Skeletal muscle tissue (tissue), 4 donors: ENCODE results near the gene SEC23B. TPM values are rescaled to one million over a fixed set of nuclear protein-coding genes. Genes with fewer than 3 reads are reported as not detected.
"Not testable (repeated sequence)": the region's sequence is repeated elsewhere in the genome, so short reads cannot be mapped to it uniquely, and the experiment has no call there.

ENCODE experiments used
- H3K27ac ChIP-seq: one replicate; pipeline ENCODE4 v1.7.0; 2013; ENCODE audit warnings: mild to moderate bottlenecking, low read depth, low read length, inconsistent platforms
- H3K27me3 ChIP-seq, 3 donors: one replicate each; pipeline ENCODE4 v1.7.0; 2013; ENCODE audit warnings: low read length in 3 of 3; ENCODE audit not compliant: control insufficient read depth in 3 of 3, insufficient read depth in 3 of 3
- H3K36me3 ChIP-seq, 3 donors: one replicate each; pipeline ENCODE4 v1.7.0; 2013; ENCODE audit warnings: low read length in 3 of 3; ENCODE audit not compliant: control insufficient read depth in 3 of 3, insufficient read depth in 3 of 3
- H3K4me1 ChIP-seq, 3 donors: one replicate each; pipeline ENCODE4 v1.7.0; 2013; ENCODE audit warnings: low read length in 3 of 3, mild to moderate bottlenecking in 3 of 3; ENCODE audit not compliant: control insufficient read depth in 3 of 3, insufficient read depth in 3 of 3
- H3K4me3 ChIP-seq, 3 donors: one replicate each; pipeline ENCODE4 v1.7.0; 2013; ENCODE audit warnings: low read length in 3 of 3
- H3K9ac ChIP-seq, 3 donors: one replicate each; pipeline ENCODE4 v1.7.0; 2013; ENCODE audit warnings: low read length in 3 of 3, mild to moderate bottlenecking in 3 of 3, moderate library complexity in 2 of 3, low read depth in 1 of 3
- H3K9me3 ChIP-seq, 3 donors: one replicate each; pipeline ENCODE4 v1.7.0; 2013; ENCODE audit warnings: low read length in 3 of 3; ENCODE audit not compliant: control insufficient read depth in 3 of 3
- total RNA-seq: library from RNA; depleted of rRNA; stranded (reverse); fragments of >200 nt; gene quantifications from one replicate; pipeline ENCODE4 v1.2.3, GENCODE V29; 2014
- donor health status: Osteomylitis.

SEC23B gene
- total RNA-seq, 1 donor from 2014 or later = 26.6 TPM

DNA sequence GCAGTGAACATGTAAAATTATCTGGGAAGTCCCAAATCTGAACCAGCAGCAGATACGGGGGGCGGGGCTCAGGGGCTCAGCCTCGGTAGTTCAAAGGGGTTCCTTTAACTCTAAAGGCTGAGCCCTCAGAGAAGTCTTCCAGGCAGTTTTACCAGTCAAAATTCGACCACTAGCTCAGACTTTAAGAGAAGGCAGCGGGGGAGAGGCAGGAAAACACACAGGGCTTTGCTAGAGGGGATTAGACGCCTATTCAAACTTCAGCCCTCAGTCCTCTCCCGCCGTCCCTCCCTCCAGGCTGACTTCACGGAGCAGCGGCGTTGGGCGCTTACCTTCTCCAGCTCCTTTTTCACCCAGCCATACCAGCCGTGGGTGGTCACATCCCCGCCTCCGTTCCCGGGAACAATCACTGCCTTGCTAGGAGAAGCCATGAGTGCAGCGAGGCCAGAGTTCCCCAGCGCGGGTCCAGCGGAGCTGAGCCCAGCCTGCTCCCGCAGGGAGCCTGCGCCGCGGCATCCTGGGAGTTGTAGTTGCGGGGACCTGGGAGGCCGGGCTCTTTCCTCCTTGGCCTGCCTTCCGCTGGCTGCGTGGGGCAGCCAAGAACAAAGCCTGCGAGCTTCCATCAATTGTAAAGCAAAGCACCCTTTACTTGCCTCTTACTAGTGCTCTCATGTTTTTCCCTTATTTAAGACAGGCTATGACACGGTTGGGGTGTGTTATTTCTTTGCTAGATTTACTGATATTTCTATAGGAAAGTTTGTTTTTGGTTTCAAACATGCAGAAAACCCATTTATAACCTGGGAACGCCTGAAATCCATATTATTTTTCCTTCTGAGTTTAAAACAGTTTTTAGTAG lies 10.8 kb upstream of the SEC23B start, which contains the start of gene RBBP9:
TSS of gene RBBP9 (minus strand) at position 486 of the 853 bp plus-strand sequence. CDS start at position 428, 58 bp downstream.
- Histone ChIP-seq H3K27me3 (no peaks in the 10 kb centered on the region), H3K9ac (peak within 1 kb of the TSS; percentile 87 to 93 (median 90)), H3K4me3 (peak within 1 kb of the TSS; percentile 94 to 97 (median 95)), H3K27ac (peak within 1 kb of the TSS; percentile 5), H3K36me3 (peaks cover 6 to 11% (median 9%) of the 10 kb centered on the region in 3 donors), H3K4me1 (peaks cover 6 to 10% (median 6%) of the 10 kb centered on the region in 3 donors), H3K9me3 (no peaks in the 10 kb centered on the region)

DNA sequence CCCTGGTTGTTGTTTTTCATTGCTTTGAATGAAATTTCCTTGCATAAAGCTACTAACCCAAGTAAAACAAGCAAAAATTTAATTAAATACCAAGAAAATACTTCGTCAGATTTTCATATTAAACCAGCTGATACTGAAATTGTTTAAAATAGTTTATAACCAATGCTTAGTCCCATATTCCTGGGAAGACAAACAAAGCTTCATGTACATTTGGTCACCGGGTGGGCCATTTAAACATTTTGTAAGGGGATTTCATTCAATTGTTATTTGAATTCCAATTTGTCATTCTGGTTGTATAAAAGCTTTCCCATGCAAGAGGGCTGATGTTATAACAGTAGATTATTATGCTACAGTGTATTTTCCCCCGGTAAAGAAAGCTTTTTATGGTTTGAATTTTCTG lies 10.1 kb upstream of the SEC23B start:
- H3K27me3 ChIP-seq = no peaks in the 10 kb centered on the region
- peaks cover 6 to 10% (median 6%) of the 10 kb centered on the region in 3 donors for H3K4me1 ChIP-seq
- no peak overlapping the region for H3K9ac ChIP-seq
- peaks cover 6 to 11% (median 9%) of the 10 kb centered on the region in 3 donors for H3K36me3 ChIP-seq
- no peaks in the 10 kb centered on the region for H3K9me3 ChIP-seq
- no peak overlapping the region for H3K27ac ChIP-seq
- H3K4me3 ChIP-seq = peak overlapping the region in 1 of 3 donors; percentile 95

DNA sequence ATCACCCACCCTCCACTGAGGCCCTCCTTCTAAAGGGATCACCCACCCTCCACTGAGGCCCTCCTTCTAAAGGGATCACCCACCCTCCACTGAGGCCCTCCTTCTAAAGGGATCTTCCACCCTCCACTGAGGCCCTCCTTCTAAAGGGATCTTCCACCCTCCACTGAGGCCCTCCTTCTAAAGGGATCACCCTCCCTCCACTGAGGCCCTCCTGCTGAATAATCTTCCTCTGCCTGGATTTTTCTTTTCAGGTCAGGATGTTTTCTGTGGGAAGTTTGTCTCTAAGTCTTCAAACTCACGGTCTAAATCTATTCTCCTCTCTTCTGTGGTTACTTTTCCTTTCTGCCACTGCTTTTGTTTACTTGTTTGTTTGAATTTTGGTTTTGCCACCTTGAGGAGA lies 6.1 kb upstream of the SEC23B start:
- H3K4me3 ChIP-seq, H3K9me3 ChIP-seq, H3K27ac ChIP-seq, H3K36me3 ChIP-seq, H3K9ac ChIP-seq, H3K4me1 ChIP-seq: not testable (repeated sequence)
- peaks cover 0 to 13% (median 5%) of the 10 kb centered on the region in 3 donors for H3K27me3 ChIP-seq

DNA sequence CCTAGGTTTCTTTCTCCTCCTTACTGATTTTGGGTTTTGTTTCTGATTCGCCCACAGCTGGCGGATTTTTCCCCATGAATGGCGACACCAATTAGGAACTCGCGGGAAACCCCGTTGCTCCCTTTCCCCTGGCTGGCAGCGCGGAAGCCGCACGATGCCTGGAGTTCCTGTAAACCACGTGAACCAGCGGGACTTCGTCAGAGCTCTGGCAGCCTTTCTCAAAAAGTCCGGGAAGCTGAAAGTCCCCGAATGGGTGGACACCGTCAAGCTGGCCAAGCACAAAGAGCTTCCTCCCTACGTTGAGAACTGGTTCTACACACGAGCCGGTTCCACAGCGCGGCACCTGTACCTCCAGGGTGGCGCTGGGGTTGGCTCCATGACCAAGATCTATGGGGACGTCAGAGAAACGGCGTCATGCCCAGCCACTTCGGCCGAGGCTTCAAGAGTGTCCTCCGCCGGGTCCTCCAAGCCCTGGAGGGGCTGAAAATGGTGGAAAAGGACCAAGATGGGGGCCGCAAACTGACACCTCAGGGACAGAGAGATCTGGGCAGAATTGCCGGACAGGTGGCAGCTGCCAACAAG lies 3.2 kb upstream of the SEC23B start:
- no peaks in the 10 kb centered on the region for H3K36me3 ChIP-seq
- H3K9me3 ChIP-seq = no peaks in the 10 kb centered on the region
- peak overlapping the region; percentile 38 for H3K27ac ChIP-seq
- peak overlapping the region in 1 of 3 donors; percentile 47 for H3K9ac ChIP-seq
- H3K4me3 ChIP-seq = peak overlapping the region in 2 of 3 donors; percentile 13 to 42
- peaks cover 6 to 9% (median 8%) of the 10 kb centered on the region in 3 donors for H3K4me1 ChIP-seq
- peaks cover 0 to 13% (median 5%) of the 10 kb centered on the region in 3 donors for H3K27me3 ChIP-seq

DNA sequence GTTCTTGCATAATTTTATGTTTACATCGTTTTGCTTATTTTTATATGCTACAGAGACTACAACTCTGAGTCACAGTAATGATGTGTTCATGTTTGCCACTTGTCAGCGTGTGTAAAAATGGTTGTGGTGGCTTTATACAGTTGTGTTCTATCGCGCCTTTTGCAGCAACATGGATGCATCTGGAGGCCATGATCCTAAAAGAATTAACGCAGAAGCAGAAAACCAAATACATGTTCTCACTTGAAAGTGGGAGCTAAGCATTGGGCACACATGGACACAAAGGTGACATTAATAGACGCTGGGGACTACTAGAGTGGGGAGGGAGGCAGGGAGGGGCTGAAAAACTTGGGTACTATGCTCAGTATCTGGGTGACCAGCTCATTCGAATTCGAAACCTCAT lies 996 bp upstream of the SEC23B start:
- Histone ChIP-seq H3K27me3 (peaks cover 0 to 13% (median 5%) of the 10 kb centered on the region in 3 donors), H3K36me3 (peaks cover 3 to 11% (median 7%) of the 10 kb centered on the region in 3 donors), H3K9me3 (no peaks in the 10 kb centered on the region), H3K4me3 (peak overlapping the region; percentile 87 to 99 (median 94)), H3K27ac (peak overlapping the region; percentile 93), H3K4me1 (peaks cover 6 to 9% (median 8%) of the 10 kb centered on the region in 3 donors), H3K9ac (peak overlapping the region; percentile 88 to 96 (median 90))

DNA sequence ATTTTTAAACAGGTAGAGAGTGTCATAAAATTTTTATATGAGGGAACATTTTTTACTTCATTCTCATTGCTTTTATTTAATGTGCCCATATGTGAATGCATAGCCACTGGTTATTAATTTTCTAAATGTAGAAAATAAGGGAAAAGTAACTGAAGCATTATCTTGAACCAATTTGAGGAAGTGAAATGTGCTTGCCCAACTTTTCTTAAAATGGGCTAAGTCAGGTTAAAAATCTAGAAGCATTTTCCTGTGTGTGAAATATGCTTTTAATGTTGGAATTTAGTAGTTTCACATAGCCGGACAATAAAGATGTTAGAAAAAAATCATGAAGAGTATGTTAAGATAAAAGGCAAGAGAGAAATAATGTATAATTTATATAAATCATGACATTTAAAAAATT lies 3.8 kb downstream of the SEC23B start:
- Histone ChIP-seq H3K36me3 (peaks cover 7 to 25% (median 17%) of the 10 kb centered on the region in 3 donors), H3K4me1 (peaks cover 6 to 9% (median 8%) of the 10 kb centered on the region in 3 donors), H3K9ac (no peak overlapping the region), H3K4me3 (no peak overlapping the region), H3K27ac (no peak overlapping the region), H3K27me3 (no peaks in the 10 kb centered on the region), H3K9me3 (no peaks in the 10 kb centered on the region)

DNA sequence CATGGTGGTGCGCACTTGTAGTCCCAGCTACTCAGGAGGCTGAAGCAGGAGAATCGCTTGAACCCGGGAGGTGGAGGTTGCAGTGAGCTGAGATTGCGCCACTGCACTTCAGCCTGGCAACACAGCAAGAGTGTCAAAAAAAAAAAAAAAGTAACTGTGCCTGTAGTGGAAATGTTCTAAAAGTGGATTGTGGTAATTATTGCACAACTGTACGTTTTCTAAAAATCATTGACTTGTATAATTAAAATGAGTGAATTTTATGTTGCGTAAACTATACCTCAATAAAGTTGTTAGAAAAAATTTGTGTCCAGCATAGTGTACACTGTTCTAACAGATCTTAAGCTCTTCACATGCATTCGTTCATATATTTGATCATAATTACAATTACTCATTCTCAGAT lies 5.5 kb downstream of the SEC23B start:
- Histone ChIP-seq H3K9me3 (no peaks in the 10 kb centered on the region), H3K27me3 (no peaks in the 10 kb centered on the region), H3K36me3 (peaks cover 7 to 28% (median 17%) of the 10 kb centered on the region in 3 donors), H3K4me3 (no peak overlapping the region), H3K9ac (no peak overlapping the region), H3K27ac (no peak overlapping the region), H3K4me1 (peaks cover 3 to 4% (median 3%) of the 10 kb centered on the region in 3 donors)

DNA sequence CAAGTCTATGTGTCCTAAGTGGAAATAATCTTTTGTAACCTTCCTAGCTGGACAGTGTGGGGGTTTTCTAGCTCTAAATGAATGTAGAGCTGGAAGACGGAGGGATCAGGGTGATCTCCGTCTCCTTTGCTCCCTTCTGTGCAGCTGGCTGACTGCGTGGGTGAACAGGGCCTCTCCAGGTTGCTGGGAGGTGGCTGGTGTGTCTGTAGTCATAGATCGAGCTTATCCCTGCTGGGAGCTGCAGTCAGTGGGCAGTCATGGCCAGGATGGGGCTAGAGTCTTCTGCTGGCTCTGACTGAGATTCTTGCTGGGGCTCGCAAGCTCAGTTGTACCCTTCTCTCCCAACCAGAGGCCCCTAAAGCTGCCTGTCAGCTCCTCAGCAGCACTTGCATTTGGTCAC lies 6.4 kb downstream of the SEC23B start:
- Histone ChIP-seq H3K4me1 (no peaks in the 10 kb centered on the region), H3K4me3 (no peak overlapping the region), H3K9ac (no peak overlapping the region), H3K9me3 (no peaks in the 10 kb centered on the region), H3K27me3 (no peaks in the 10 kb centered on the region), H3K36me3 (peaks cover 7 to 28% (median 17%) of the 10 kb centered on the region in 3 donors), H3K27ac (no peak overlapping the region)

DNA sequence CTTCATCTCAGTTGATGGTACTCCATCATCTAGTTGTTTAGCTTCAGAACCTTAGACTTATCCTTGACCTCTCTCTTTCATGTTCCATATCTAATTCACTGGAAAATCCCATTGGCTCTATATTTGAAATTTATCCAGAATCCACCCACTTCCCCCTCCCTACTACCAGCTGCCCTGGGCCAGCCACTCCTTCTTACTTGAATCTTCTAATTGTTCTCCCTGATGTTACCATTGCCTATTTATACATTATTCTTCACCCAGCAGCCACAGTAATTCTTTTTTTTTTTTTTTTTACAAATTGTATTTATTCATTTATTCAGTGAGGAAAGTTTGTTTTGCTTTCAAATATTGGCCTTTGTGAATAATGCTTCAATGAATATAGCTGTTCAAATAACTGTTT lies 8.2 kb downstream of the SEC23B start:
- H3K4me1 ChIP-seq = no peaks in the 10 kb centered on the region
- H3K4me3 ChIP-seq = no peak overlapping the region
- H3K27me3 ChIP-seq = no peaks in the 10 kb centered on the region
- peaks cover 7 to 25% (median 13%) of the 10 kb centered on the region in 3 donors for H3K36me3 ChIP-seq
- H3K27ac ChIP-seq = no peak overlapping the region
- H3K9me3 ChIP-seq = no peaks in the 10 kb centered on the region
- no peak overlapping the region for H3K9ac ChIP-seq

DNA sequence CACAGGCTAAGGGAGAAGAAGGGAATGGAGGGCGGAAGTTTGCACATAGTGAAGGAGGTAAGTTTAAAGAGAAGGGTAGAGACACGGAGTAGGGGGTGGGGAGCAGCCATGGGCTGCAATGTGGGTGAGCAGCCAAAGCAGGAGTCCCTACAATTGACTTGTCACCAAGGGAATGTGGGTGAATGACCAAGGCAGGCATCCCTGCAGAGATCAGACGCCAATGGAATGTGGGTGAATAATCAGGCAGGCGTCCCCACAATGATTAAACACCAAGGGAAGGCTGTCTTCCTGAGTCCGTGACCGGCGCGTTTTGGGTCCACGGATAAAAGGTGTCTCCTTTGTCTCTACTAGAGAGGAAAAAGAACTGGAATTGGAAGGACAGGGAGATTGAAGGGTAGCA lies 14.3 kb downstream of the SEC23B start:
- not testable (repeated sequence) for H3K9ac ChIP-seq

More for the DNA sequence above, 14.3 kb downstream of the SEC23B start:
- not testable (repeated sequence) for H3K27ac ChIP-seq, H3K4me3 ChIP-seq, H3K27me3 ChIP-seq, H3K4me1 ChIP-seq, H3K9me3 ChIP-seq
- peaks cover 9 to 28% (median 26%) of the 10 kb centered on the region in 3 donors for H3K36me3 ChIP-seq
